Neural cell (in vitro differentiated cells): Measurements from ENCODE around the gene CNGA1. TPM values are rescaled to one million over a fixed set of nuclear protein-coding genes. Genes with fewer than 3 reads are reported as not detected.
A peak's percentile ranks its signal among the peaks of the same experiment; 100 is the strongest.
"Not testable (repeated sequence)": the region's sequence is repeated elsewhere in the genome, so short reads cannot be mapped to it uniquely, and the experiment has no call there.

Source experiments
- H2AFZ ChIP-seq: fragments of 200-600, 300-800 bp; sonication (generic), shearing (Covaris generic); 2 replicates; pipeline ENCODE4 v1.6.0; 2014; ENCODE audit warnings: low read depth, mild to moderate bottlenecking, antibody characterized with exemption, low read length, moderate library complexity
- H3F3A ChIP-seq: fragments of 200-600 bp; shearing (Covaris generic); 2 replicates; pipeline ENCODE4 v1.6.1; 2016; ENCODE audit warnings: mild to moderate bottlenecking, moderate library complexity, mixed read lengths, antibody characterized with exemption, low read length; ENCODE audit not compliant: insufficient read depth, poor library complexity, severe bottlenecking
- H3K27ac ChIP-seq: fragments of 200-600, 300-800 bp; sonication (generic), shearing (Covaris generic); 2 replicates; pipeline ENCODE4 v1.5.1; 2014; ENCODE audit warnings: mild to moderate bottlenecking, low read length, moderate library complexity
- H3K27me3 ChIP-seq: fragments of 300-800, 200-600 bp; sonication (generic), shearing (Covaris generic); 2 replicates; pipeline ENCODE4 v1.6.0; 2014; ENCODE audit warnings: mild to moderate bottlenecking, low read depth, low read length, moderate library complexity; ENCODE audit not compliant: insufficient read depth
- H3K36me3 ChIP-seq: fragments of 300-800, 200-600 bp; sonication (generic), shearing (Covaris generic); 2 replicates; pipeline ENCODE4 v1.5.1; 2014; ENCODE audit warnings: mild to moderate bottlenecking, antibody characterized with exemption, low read length, moderate library complexity; ENCODE audit not compliant: insufficient read depth
- H3K4me2 ChIP-seq: fragments of 300-800, 200-600 bp; sonication (generic), shearing (Covaris generic); 2 replicates; pipeline ENCODE4 v1.6.0; 2014; ENCODE audit warnings: mild to moderate bottlenecking, low read length
- H3K4me3 ChIP-seq: fragments of 300-800, 200-600 bp; sonication (generic), shearing (Covaris generic); 2 replicates; pipeline ENCODE4 v1.5.1; 2014; ENCODE audit warnings: mild to moderate bottlenecking, low read length, moderate library complexity
- H3K79me2 ChIP-seq: fragments of 200-600 bp; shearing (Covaris generic); replicated peaks from 2 replicates; pipeline ENCODE4 v1.6.0; 2014; ENCODE audit warnings: mild to moderate bottlenecking, low read length, moderate library complexity; ENCODE audit not compliant: insufficient read depth
- H3K9ac ChIP-seq: fragments of 300-800, 200-600 bp; sonication (generic), shearing (Covaris generic); 2 replicates; pipeline ENCODE4 v1.6.1; 2016; ENCODE audit warnings: mild to moderate bottlenecking, low read length, mixed read lengths
- H3K9me2 ChIP-seq: fragments of 200-600 bp; shearing (Covaris generic); 2 replicates; pipeline ENCODE4 v1.6.1; 2016; ENCODE audit warnings: mild to moderate bottlenecking, low read length, mixed read lengths; ENCODE audit not compliant: insufficient read depth
- H3K9me3 ChIP-seq: fragments of 200-600, 300-800 bp; sonication (generic), shearing (Covaris generic); 2 replicates; pipeline ENCODE4 v1.6.1; 2016; ENCODE audit warnings: mild to moderate bottlenecking, mixed run types, low read length, moderate library complexity, mixed read lengths
- H4K20me1 ChIP-seq: fragments of 200-600 bp; shearing (Covaris generic); 2 replicates; pipeline ENCODE4 v1.6.1; 2016; ENCODE audit warnings: mild to moderate bottlenecking, mixed run types; ENCODE audit not compliant: insufficient read depth
- CTCF ChIP-seq: fragments of 450-650 bp; IDR thresholded peaks from 2 replicates; pipeline ENCODE4 v1.5.1; 2014; ENCODE audit warnings: antibody characterized with exemption, mild to moderate bottlenecking, moderate library complexity; ENCODE audit not compliant: poor library complexity, severe bottlenecking
- EP300 ChIP-seq: fragments of 450-650 bp; conservative IDR thresholded peaks from 2 replicates; pipeline ENCODE4 v1.6.1; 2014; ENCODE audit warnings: antibody characterized with exemption, mild to moderate bottlenecking, moderate library complexity; ENCODE audit not compliant: poor library complexity, severe bottlenecking
- EZH2 ChIP-seq: fragments of 200-600, 300-800 bp; shearing (Covaris generic), sonication (generic); IDR thresholded peaks from 2 replicates; pipeline ENCODE4 v1.6.1; 2014; ENCODE audit warnings: antibody characterized with exemption, low read length, borderline replicate concordance, mild to moderate bottlenecking; ENCODE audit not compliant: insufficient read depth, poor library complexity, severe bottlenecking
- MXI1 ChIP-seq: fragments of 450-650 bp; conservative IDR thresholded peaks from 2 replicates; pipeline ENCODE4 v1.6.1; 2014; ENCODE audit warnings: antibody characterized with exemption, mild to moderate bottlenecking; ENCODE audit not compliant: poor library complexity, severe bottlenecking
- POLR2AphosphoS5 ChIP-seq: IDR thresholded peaks from 2 replicates; pipeline ENCODE4 v1.6.1; 2012
- RAD21 ChIP-seq: fragments of 450-650 bp; conservative IDR thresholded peaks from 2 replicates; pipeline ENCODE4 v1.6.1; 2014; ENCODE audit warnings: antibody characterized with exemption, mild to moderate bottlenecking, moderate library complexity
- REST ChIP-seq: IDR thresholded peaks from 2 replicates; pipeline ENCODE4 v1.6.1; 2012; ENCODE audit warnings: borderline replicate concordance
- SMC3 ChIP-seq: fragments of 450-650 bp; conservative IDR thresholded peaks from 2 replicates; pipeline ENCODE4 v1.6.1; 2014; ENCODE audit warnings: antibody characterized with exemption, mild to moderate bottlenecking, moderate library complexity; ENCODE audit not compliant: poor library complexity
- TAF1 ChIP-seq: IDR thresholded peaks from 2 replicates; pipeline ENCODE4 v1.6.1; 2012; ENCODE audit warnings: low read depth
- polyA plus RNA-seq: library from polyadenylated mRNA; depleted of rRNA; stranded (reverse); fragments of >200 nt; gene quantifications from 2 replicates; pipeline ENCODE4 v1.2.3, GENCODE V29; 2014

The CNGA1 gene
- polyA plus RNA-seq, 1 donor from 2014 or later = not detected

DNA sequence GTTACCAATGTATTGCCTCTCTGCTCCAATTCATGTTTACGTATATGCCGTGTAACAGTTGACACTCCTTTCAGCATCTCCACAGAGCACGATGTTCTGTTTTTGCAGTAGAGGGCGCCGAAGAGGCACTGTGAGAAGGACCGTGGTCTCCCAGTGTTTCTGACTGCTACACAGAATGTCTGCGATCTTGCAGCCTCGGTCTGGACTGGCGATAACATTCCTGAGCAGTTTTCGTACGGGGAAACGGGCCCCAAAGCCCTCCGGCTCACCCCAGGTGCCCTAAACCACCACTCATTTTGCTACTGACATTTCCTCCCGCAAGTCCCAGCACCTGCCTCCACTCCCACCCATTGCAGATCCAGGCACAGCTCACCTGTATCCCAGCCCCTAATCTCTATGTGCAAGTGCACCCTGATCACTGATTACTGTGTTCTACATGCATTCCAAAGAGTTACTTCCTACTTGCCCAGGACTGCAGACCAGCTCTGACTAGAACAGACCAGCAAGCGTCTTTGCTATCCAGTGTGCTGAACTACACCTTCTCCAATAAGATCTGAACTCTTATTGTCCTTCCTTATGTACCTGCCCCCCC is 89.7 kb downstream of the CNGA1 start:
- Histone ChIP-seq H2AFZ (no peak overlapping the region), H3K27me3 (no peaks in the 10 kb centered on the region), H3K36me3 (no peaks in the 10 kb centered on the region), H3K9me2 (no peaks in the 10 kb centered on the region), H3K4me3 (peak overlapping the region; percentile 41), H3K79me2 (no peaks in the 10 kb centered on the region), H3K27ac (no peak overlapping the region), H3K4me2 (no peak overlapping the region), H4K20me1 (no peaks in the 10 kb centered on the region), H3F3A (no peaks in the 10 kb centered on the region), H3K9me3 (no peaks in the 10 kb centered on the region), H3K9ac (no peak overlapping the region)
- no peak for TF ChIP-seq MXI1
- TF ChIP-seq SMC3 = peak; percentile 61
- TF ChIP-seq RAD21 = peak; percentile 46
- peak; percentile 62 for TF ChIP-seq CTCF
- no peak for TF ChIP-seq TAF1
- TF ChIP-seq REST = no peak
- no peak for TF ChIP-seq EP300
- TF ChIP-seq EZH2 = no peak
- no peak for TF ChIP-seq POLR2AphosphoS5

DNA sequence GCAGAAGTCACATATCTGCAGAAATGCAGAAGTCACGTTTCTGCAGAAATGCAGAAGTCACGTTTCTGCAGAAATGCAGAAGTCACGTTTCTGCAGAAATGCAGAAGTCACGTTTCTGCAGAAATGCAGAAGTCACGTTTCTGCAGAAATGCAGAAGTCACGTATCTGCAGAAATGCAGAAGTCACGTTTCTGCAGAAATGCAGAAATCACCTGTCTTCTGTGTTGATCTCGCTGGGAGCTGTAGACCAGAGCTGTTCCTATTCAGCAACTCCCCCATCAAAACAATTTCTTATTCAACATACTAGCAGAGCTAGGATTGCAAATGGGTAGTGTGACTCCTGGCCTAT is 93.2 kb downstream of the CNGA1 start:
- H3K79me2 ChIP-seq, H4K20me1 ChIP-seq, H3K27ac ChIP-seq, H2AFZ ChIP-seq, H3K4me2 ChIP-seq, H3F3A ChIP-seq, H3K9ac ChIP-seq, H3K36me3 ChIP-seq, H3K9me2 ChIP-seq, H3K4me3 ChIP-seq, H3K27me3 ChIP-seq, H3K9me3 ChIP-seq: not testable (repeated sequence)

DNA sequence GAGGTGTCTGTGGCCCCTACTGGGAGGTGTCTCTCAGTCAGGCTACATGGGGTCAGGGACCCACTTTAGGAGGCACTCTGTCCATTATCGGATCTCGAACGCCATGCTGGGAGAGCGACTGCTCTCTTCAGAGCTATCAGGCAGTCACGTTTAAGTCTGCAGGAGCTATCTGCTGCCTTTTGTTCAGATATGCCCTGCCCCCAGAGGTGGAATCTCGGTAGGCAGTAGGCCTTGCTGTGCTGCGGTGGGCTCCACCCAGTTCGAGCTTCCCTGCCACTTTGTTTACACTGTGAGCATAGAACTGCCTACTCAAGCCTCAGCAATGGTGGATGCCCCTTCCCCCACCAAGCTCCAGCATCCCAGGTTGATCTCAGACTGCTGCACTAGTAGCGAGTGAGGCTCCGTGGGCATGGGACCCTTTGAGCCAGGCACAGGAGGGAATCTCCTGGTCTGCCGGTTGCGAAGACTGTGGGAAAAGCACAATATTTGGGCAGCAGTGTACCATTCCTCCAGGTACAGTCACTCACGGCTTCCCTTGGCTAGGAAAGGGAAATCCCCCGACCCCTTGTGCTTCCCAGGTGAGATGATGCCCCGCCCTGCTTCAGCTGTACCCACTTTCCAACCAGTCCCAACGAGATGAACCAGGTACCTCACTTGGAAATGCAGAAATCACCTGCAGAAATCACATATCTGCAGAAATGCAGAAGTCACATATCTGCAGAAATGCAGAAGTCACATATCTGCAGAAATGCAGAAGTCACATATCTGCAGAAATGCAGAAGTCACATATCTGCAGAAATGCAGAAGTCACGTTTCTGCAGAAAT is 93.8 kb downstream of the CNGA1 start:
- not testable (repeated sequence) for H3K9me2 ChIP-seq, H4K20me1 ChIP-seq, H3K9ac ChIP-seq, H3K9me3 ChIP-seq, H3K79me2 ChIP-seq, H3K27ac ChIP-seq, H3K4me2 ChIP-seq, H3K27me3 ChIP-seq, H2AFZ ChIP-seq, H3F3A ChIP-seq, H3K36me3 ChIP-seq, H3K4me3 ChIP-seq

DNA sequence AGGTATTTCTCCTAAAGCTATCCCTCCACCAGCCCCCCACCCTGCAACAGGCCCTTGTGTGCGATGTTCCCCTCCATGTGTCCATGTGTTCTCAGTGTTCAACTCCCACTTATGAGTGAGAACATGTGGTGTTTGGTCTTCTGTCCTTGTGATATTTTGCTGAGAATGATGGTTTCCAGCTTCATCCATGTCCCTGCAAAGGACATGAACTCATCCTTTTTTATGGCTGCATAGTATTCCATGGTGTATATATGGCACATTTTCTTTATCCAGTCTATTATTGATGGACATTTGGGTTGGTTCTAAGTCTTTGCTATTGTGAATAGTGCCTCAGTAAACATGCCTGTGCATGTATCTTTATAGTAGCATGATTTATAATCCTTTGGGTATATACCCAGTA is 99.3 kb downstream of the CNGA1 start:
- H3K36me3 ChIP-seq, H3K79me2 ChIP-seq, H3K9ac ChIP-seq, H3K27ac ChIP-seq, H3K27me3 ChIP-seq, H3K4me2 ChIP-seq, H4K20me1 ChIP-seq, H2AFZ ChIP-seq, H3K9me2 ChIP-seq, H3K9me3 ChIP-seq, H3K4me3 ChIP-seq, H3F3A ChIP-seq: not testable (repeated sequence)
